Kidney (tissue), 14 donors: ENCODE data around the gene CHMP1B. TPM values are rescaled to one million over a fixed set of nuclear protein-coding genes. Genes with fewer than 3 reads are reported as not detected.

Experiments
- DNase-seq, 5 donors: peaks; one replicate each; pipeline ENCODE4 v3.0.0-alpha.2; 2013 to 2020
- FAIRE-seq: peaks from 2 replicates; lab custom pipeline; 2012; peaks lifted over from hg19 to GRCh38; lab: Jason Lieb, UNC
- H3K27ac ChIP-seq, 2 donors: one replicate each; pipeline ENCODE4 v1.7.0; 2013; ENCODE audit warnings: low read depth in 2 of 2, low read length in 2 of 2, inconsistent platforms in 1 of 2
- H3K27me3 ChIP-seq: one replicate; pipeline ENCODE4 v1.7.1; 2013; ENCODE audit warnings: low read length, inconsistent platforms; ENCODE audit not compliant: control insufficient read depth, insufficient read depth
- H3K36me3 ChIP-seq, 3 donors: one replicate each; pipeline versions ENCODE4 v1.7.0 to v1.7.1; 2013; ENCODE audit warnings: low read length in 3 of 3, control low read depth in 1 of 3, inconsistent platforms in 1 of 3; ENCODE audit not compliant: insufficient read depth in 3 of 3, control insufficient read depth in 2 of 3
- H3K4me1 ChIP-seq, 3 donors: one replicate each; pipeline versions ENCODE4 v1.7.0 to v1.7.1; 2013; ENCODE audit warnings: low read length in 3 of 3, inconsistent platforms in 1 of 3, low read depth in 1 of 3; ENCODE audit not compliant: control insufficient read depth in 2 of 3, insufficient read depth in 2 of 3
- H3K4me3 ChIP-seq, 3 donors: one replicate each; pipeline versions ENCODE4 v1.7.0 to v1.8.1; 2013; ENCODE audit warnings: low read length in 3 of 3, control low read depth in 1 of 3, inconsistent platforms in 1 of 3
- H3K9ac ChIP-seq, 3 donors: one replicate each; pipeline versions ENCODE4 v1.7.0 to v1.7.1; 2013; ENCODE audit warnings: low read length in 3 of 3, control low read depth in 1 of 3, inconsistent platforms in 1 of 3
- H3K9me3 ChIP-seq, 3 donors: one replicate each; pipeline versions ENCODE4 v1.7.0 to v1.7.1; 2013; ENCODE audit warnings: low read length in 3 of 3, control low read depth in 1 of 3, inconsistent platforms in 1 of 3; ENCODE audit not compliant: control insufficient read depth in 2 of 3, insufficient read depth in 1 of 3
- intact Hi-C: fragments of 100-400 bp; cut with DNase I; formaldehyde crosslinking; loops from one replicate; pipeline ENCODE4 v1.11.1; 2022
- polyA plus RNA-seq: library from polyadenylated mRNA; stranded (reverse); fragments of 350-450 nt; fragmentation: Illumina TruSeq; extraction: RNeasy Lipid Tissue Mini Kit (QIAGEN cat#74804); gene quantifications from one replicate; pipeline ENCODE4 v1.2.3, GENCODE V29; 2014; ENCODE audit warnings: low read depth, low replicate concordance; ENCODE audit not compliant: insufficient read depth
- total RNA-seq: library from RNA; stranded (reverse); fragmentation: NEBNext Ultra II Directional; extraction: Animal tissue kit (Norgen Biotek cat#: 25700); gene quantifications from one replicate; pipeline ENCODE4 v1.2.1, GENCODE V29; 2021
- TF ChIP-seq, protein P1 (sequence below): IDR thresholded peaks from 3 replicates; pipeline ENCODE4 v1.5.1; 2012; ENCODE audit warnings: mild to moderate bottlenecking, moderate library complexity, borderline replicate concordance; ENCODE audit not compliant: insufficient read depth; ENCODE audit errors: extremely low read depth
- donor health status: control.
- donor health status: control.
- donor health status: control.
- donor health status: control.
- donor health status: control.
- donor health status: DM: yes; HTN: yes; CAD: no.
- donor health status: Normal renal cell carcinoma (clear cell type).

CHMP1B gene
- total and polyA plus RNA-seq, 2 donors from 2014 or later = 34.5 to 47.4 TPM

DNA sequence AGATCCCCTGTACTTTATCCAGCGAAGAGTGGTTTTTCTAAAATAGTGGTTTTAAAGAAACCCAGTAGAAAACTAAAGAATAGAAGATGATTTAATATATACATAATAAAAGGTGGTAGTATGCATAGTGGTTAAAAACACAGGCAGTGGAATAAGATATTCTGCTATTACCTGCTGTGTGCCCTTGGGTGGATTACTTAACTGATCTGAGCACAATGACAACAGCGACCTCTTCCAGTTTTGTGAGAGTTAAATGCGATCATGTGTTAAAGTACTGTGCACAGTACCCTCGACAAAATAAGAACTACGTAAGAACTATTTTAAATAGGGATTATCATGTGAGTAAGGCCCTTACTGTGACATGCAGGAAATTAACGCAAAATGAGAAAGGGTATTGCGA lies 30.0 kb upstream of the CHMP1B start:
- no peak overlapping the region for H3K27ac ChIP-seq
- intact Hi-C loops = no loop called here
- no peak for FAIRE-seq
- H3K27me3 ChIP-seq = no peaks in the 10 kb centered on the region
- TF ChIP-seq, protein P1, sequence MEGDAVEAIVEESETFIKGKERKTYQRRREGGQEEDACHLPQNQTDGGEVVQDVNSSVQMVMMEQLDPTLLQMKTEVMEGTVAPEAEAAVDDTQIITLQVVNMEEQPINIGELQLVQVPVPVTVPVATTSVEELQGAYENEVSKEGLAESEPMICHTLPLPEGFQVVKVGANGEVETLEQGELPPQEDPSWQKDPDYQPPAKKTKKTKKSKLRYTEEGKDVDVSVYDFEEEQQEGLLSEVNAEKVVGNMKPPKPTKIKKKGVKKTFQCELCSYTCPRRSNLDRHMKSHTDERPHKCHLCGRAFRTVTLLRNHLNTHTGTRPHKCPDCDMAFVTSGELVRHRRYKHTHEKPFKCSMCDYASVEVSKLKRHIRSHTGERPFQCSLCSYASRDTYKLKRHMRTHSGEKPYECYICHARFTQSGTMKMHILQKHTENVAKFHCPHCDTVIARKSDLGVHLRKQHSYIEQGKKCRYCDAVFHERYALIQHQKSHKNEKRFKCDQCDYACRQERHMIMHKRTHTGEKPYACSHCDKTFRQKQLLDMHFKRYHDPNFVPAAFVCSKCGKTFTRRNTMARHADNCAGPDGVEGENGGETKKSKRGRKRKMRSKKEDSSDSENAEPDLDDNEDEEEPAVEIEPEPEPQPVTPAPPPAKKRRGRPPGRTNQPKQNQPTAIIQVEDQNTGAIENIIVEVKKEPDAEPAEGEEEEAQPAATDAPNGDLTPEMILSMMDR = no peak
- H3K9ac ChIP-seq = no peak overlapping the region
- H3K4me1 ChIP-seq = no peaks in the 10 kb centered on the region
- no peak overlapping the region for H3K4me3 ChIP-seq
- no peak for DNase-seq
- no peaks in the 10 kb centered on the region for H3K36me3 ChIP-seq
- H3K9me3 ChIP-seq = no peaks in the 10 kb centered on the region

DNA sequence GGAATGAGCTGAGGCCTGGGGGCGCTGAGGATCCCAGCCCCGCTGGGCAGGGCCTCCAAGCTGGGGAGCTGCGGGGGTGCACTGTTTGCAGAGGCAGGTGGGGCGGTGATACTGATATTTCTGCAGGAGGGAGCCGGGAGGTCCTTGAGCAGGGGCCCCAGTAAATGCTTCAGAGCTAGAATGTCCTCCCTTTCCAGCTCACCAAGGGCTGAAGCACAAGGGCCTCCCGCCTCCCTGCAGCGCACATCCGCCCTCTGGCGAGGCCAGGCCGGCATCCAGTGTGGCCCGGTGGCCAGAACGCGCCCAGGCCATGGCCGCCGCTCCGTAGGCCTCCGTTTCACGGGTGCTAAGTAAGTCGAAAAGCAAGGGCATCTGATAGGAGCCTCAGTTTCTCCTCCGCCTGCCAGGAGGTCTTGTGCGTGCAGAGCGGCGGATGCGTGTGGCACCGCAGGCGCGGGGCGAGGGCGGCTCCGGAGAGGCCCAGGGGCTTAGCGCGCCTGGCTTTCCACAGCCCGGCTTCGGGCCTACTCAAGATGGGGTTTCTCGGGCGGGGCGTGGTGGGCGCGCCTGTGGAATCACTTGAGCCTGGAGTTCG lies 29.5 kb upstream of the CHMP1B start:
- H3K27ac ChIP-seq = no peak overlapping the region
- H3K4me3 ChIP-seq = no peak overlapping the region
- intact Hi-C loops = no loop called here
- no peaks in the 10 kb centered on the region for H3K9me3 ChIP-seq
- DNase-seq (no peak), FAIRE-seq (no peak)
- no peak overlapping the region for H3K9ac ChIP-seq
- no peaks in the 10 kb centered on the region for H3K27me3 ChIP-seq
- H3K36me3 ChIP-seq = no peaks in the 10 kb centered on the region
- TF ChIP-seq, protein P1 = no peak
- H3K4me1 ChIP-seq = no peaks in the 10 kb centered on the region

DNA sequence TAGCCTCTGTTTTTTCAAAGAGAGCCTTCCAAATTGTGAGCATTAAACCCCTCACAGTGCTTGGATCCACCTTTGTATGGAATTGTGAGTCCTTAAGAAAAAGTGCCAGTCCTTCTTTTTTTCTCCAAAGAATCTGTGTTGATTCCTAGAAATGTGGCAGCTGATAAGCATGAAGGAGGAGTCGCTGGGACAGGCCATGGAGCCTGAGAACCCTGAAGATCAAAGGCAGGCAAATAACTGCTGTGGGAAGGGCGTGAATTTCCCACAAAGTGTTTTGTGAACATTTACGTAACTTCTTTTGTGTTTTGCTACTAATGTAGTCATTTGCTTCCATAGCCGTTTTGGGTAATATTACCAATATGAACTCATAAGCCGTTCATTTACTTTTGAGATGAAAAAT lies 27.7 kb upstream of the CHMP1B start:
- intact Hi-C loops = no loop called here
- H3K9ac ChIP-seq = no peak overlapping the region
- no peaks in the 10 kb centered on the region for H3K9me3 ChIP-seq
- no peak overlapping the region for H3K27ac ChIP-seq
- FAIRE-seq = no peak
- no peaks in the 10 kb centered on the region for H3K27me3 ChIP-seq
- H3K4me3 ChIP-seq = no peak overlapping the region
- no peaks in the 10 kb centered on the region for H3K4me1 ChIP-seq
- TF ChIP-seq, protein P1 = no peak
- no peak for DNase-seq
- no peaks in the 10 kb centered on the region for H3K36me3 ChIP-seq

DNA sequence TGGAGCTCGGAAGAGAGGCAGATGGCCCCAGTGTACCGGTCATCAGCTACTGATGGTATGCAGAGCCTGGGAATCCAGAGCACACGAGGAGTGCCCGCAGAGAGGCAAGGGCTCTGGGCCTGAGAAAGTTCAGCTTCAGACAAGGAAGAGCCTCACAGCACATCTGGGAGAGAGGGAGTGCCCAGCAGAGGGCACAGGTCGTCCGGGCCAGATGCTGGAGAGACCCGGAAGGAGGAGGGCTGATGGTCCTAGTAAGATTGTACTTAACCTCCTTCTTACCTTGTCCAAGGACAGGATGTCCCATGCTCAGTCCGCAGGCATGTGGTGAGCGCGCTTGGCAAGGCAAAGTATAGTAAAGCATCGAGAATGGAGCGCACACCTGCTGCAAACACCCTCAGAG lies 24.4 kb upstream of the CHMP1B start:
- Histone ChIP-seq H3K4me1 (no peaks in the 10 kb centered on the region), H3K36me3 (no peaks in the 10 kb centered on the region), H3K4me3 (no peak overlapping the region), H3K27ac (no peak overlapping the region), H3K9me3 (no peaks in the 10 kb centered on the region), H3K27me3 (no peaks in the 10 kb centered on the region), H3K9ac (no peak overlapping the region)
- intact Hi-C loops = no loop called here
- DNase-seq (no peak), FAIRE-seq (no peak)
- TF ChIP-seq, protein P1 = no peak
